ENCODE data around the gene MANEA.

DNA sequence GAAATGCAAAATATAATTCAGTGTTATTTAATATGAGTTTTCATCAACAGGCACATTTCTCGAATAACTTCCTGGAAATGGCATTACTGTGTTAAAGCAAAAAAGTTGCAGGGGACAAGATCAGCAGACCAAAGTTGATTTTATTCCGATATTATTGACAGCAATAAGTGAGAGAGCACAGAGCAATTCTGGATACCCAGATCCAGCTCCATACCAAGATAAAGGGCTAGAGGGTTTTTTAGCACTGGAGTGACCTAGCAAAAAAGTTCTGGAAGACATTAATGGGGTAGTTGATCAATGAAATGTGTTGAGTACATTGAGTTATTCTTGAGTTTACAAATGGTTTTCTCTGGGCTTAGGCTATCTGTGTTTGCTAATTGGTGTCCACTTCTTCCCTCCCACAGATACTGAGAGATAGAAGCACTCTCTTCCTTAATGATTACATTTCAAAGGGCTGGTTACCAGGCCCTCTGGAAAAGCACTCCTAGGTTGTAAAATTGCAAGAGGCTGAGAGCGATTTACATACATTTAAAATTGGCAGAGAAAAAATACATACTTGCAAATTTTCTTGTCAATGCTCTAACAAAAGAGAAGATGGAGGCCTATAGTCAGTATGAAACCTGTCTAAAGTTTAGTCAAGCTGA, 47.0 kb upstream of the MANEA start:
- TF ChIP-seq, protein P1, sequence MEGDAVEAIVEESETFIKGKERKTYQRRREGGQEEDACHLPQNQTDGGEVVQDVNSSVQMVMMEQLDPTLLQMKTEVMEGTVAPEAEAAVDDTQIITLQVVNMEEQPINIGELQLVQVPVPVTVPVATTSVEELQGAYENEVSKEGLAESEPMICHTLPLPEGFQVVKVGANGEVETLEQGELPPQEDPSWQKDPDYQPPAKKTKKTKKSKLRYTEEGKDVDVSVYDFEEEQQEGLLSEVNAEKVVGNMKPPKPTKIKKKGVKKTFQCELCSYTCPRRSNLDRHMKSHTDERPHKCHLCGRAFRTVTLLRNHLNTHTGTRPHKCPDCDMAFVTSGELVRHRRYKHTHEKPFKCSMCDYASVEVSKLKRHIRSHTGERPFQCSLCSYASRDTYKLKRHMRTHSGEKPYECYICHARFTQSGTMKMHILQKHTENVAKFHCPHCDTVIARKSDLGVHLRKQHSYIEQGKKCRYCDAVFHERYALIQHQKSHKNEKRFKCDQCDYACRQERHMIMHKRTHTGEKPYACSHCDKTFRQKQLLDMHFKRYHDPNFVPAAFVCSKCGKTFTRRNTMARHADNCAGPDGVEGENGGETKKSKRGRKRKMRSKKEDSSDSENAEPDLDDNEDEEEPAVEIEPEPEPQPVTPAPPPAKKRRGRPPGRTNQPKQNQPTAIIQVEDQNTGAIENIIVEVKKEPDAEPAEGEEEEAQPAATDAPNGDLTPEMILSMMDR (IDR thresholded peaks at IDR 0.05) = no peak
- TF ChIP-seq POLR2A (IDR thresholded peaks at IDR 0.05) = no peak
